Effector memory CD4-positive, alpha-beta T cell (primary cell): ENCODE measurements around the gene LILRA5.
"Not testable (repeated sequence)": the region's sequence is repeated elsewhere in the genome, so short reads cannot be mapped to it uniquely, and the experiment has no call there.

Experiments
- DNase-seq, 3 donors: peaks; one replicate each; pipeline ENCODE4 v3.0.0-alpha.2; 2020
- H3K27ac ChIP-seq: 2 replicates; pipeline ENCODE4 v1.7.0; 2013; ENCODE audit warnings: mild to moderate bottlenecking, low read length, moderate library complexity; ENCODE audit not compliant: insufficient read depth, poor library complexity, severe bottlenecking
- H3K27me3 ChIP-seq: replicated peaks from 2 replicates; pipeline ENCODE4 v1.7.0; 2013; ENCODE audit warnings: mild to moderate bottlenecking, low read length; ENCODE audit not compliant: insufficient read depth, control insufficient read depth, poor library complexity, severe bottlenecking
- H3K36me3 ChIP-seq: 2 replicates; pipeline ENCODE4 v1.7.0; 2013; ENCODE audit warnings: mild to moderate bottlenecking, low read length, moderate library complexity; ENCODE audit not compliant: control insufficient read depth, insufficient read depth
- H3K4me1 ChIP-seq: 2 replicates; pipeline ENCODE4 v1.7.0; 2013; ENCODE audit warnings: low read length, mild to moderate bottlenecking; ENCODE audit not compliant: control insufficient read depth, insufficient read depth, poor library complexity, severe bottlenecking
- H3K4me3 ChIP-seq: 2 replicates; pipeline ENCODE4 v1.7.0; 2013; ENCODE audit warnings: low read length, low read depth, mild to moderate bottlenecking; ENCODE audit not compliant: insufficient read depth, poor library complexity, severe bottlenecking
- H3K9me3 ChIP-seq: 2 replicates; pipeline ENCODE4 v1.7.0; 2013; ENCODE audit warnings: mild to moderate bottlenecking, low read length, moderate library complexity; ENCODE audit not compliant: control insufficient read depth

LILRA5 gene

DNA sequence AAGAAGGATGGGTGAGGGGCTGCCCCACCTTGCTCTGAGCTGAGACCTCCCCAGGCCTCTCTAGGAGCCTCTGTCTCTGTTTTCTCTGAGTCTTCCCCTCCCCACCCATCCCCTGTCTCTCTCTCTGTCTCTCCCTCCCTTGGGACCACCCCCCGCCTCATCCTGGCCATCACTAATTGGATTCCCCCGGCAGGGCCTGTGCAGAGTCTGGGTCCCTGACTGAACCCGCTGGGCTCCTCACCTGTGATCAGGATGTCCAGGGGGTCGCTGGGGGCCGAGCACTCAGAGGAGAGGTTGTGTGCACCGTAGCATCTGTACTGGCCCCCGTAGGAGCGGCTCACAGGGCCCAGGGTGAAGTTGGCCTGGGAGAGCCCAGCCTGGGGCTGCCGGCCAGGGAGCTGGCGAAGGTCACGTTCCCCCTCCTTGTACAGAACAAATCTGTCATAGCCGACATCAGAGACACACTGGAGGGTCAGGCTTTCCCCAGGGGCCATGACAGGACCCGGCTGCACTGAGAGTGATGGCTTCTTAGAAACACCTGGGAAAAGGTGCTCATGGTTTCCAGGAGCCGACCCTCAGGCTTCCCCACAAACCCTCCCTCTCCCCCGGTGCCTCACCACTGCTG is 34.3 kb downstream of the LILRA5 start:
- H3K4me3 ChIP-seq, H3K4me1 ChIP-seq, DNase-seq, H3K27ac ChIP-seq, H3K36me3 ChIP-seq, H3K27me3 ChIP-seq, H3K9me3 ChIP-seq: not testable (repeated sequence)

- H3K4me1 ChIP-seq, H3K27ac ChIP-seq, H3K27me3 ChIP-seq, H3K9me3 ChIP-seq, H3K4me3 ChIP-seq, DNase-seq, H3K36me3 ChIP-seq: not testable (repeated sequence)
These were observed 34.9 kb downstream of the LILRA5 start for GRCh38 chr19:54278056-54278455.

- H3K4me1 ChIP-seq, DNase-seq, H3K27ac ChIP-seq, H3K9me3 ChIP-seq, H3K27me3 ChIP-seq, H3K36me3 ChIP-seq, H3K4me3 ChIP-seq: not testable (repeated sequence)
These were observed 35.8 kb downstream of the LILRA5 start for GRCh38 chr19:54277111-54277615.

- Histone ChIP-seq H3K27me3 (no peaks in the 10 kb centered on the region), H3K36me3 (no peaks in the 10 kb centered on the region), H3K27ac (no peak overlapping the region), H3K4me1 (no peaks in the 10 kb centered on the region), H3K4me3 (no peak overlapping the region), H3K9me3 (no peaks in the 10 kb centered on the region)
- no peak for DNase-seq
These were observed 37.0 kb downstream of the LILRA5 start for GRCh38 chr19:54275951-54276350.

DNA sequence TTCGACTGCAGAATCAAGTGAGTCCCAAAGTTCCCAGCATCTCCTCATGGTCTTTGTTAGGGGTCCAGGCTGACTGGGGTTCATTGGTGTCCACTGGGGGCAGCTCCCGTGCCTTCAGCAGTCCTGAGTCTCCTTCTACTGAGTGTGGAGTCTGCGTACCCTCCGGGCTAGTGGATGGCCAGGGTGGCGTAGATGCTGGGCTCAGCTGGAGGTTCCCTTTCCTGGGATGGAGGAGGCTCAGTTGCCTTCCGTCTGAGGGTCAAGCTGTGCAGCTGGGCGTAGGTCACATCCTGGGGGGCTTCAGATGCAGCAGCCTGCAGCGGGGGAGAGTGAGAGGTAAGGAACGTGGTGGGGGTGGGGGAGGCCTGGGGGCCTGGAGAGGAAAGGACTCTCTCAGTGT is 38.5 kb downstream of the LILRA5 start:
- not testable (repeated sequence) for H3K27ac ChIP-seq, H3K4me3 ChIP-seq, H3K36me3 ChIP-seq, H3K27me3 ChIP-seq, DNase-seq, H3K4me1 ChIP-seq, H3K9me3 ChIP-seq

DNA sequence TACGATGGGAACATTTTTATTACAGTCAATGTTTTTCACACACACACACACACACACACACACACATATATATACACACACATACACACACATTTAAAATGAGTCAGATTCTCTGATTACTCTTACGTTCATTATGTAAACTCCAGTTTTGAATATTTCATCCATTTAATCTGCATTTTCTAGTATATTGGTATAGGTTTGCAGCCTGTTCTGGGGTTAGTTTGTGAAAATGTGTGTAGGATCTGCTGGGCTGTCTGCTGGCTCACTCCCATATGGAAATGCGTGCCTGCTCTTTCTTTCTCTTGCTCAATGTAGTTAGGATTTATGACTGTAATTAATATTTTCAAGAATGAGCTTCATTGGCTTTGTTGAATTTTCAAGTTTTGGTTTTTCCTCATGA is 39.1 kb downstream of the LILRA5 start:
- no peaks in the 10 kb centered on the region for H3K4me1 ChIP-seq
- H3K27ac ChIP-seq = no peak overlapping the region
- no peak overlapping the region for H3K4me3 ChIP-seq
- H3K36me3 ChIP-seq = no peaks in the 10 kb centered on the region
- no peaks in the 10 kb centered on the region for H3K27me3 ChIP-seq
- H3K9me3 ChIP-seq = no peaks in the 10 kb centered on the region
- DNase-seq = no peak

DNA sequence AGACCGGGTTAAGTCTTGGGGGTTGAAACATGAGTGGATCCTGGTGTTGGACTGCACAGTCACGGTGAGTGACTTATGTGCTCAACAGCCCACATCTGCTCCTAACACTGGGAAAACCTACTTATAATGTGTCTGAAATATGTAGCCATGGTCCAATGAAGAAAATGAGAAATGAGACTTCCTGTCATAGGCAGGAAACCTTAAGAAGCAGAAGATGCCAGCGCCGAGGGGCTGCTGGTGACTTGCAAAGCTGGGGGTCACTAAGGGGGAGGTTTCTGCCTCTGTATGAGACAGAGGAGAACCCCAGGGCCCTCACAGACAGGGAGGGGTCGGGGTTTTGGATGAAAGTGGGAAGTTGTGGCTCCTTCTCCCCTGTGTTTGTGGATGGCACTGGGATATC is 40.8 kb downstream of the LILRA5 start:
- not testable (repeated sequence) for H3K4me1 ChIP-seq, H3K27me3 ChIP-seq, DNase-seq, H3K4me3 ChIP-seq, H3K9me3 ChIP-seq, H3K36me3 ChIP-seq, H3K27ac ChIP-seq

- not testable (repeated sequence) for H3K27me3 ChIP-seq, H3K9me3 ChIP-seq, H3K36me3 ChIP-seq, H3K27ac ChIP-seq, H3K4me1 ChIP-seq, DNase-seq, H3K4me3 ChIP-seq
These were observed 41.4 kb downstream of the LILRA5 start for GRCh38 chr19:54271587-54271986.

DNA sequence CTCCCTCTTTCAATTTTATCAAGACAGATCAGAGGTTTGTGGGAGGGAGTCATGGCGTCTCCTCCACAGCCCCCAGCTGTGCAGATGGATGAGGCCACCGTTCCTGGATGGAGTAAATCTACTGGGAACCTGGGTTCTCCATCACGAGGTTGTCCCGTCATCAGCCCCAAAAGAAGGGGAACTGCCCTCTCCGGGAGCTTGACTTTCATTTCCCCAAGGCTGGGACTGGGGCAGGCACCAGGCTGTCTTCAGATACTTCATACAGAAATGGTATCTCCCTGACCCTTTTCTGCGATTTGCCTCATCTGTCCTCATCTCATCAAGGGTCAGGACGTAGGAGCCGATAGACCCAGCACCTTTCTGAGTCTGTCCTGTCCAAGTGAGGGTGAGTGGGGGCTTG is 41.9 kb downstream of the LILRA5 start:
- no peaks in the 10 kb centered on the region for H3K4me1 ChIP-seq
- DNase-seq = no peak

GRCh38 chr19:54268936-54269335 is 44.0 kb downstream of the LILRA5 start:
- no peak for DNase-seq
- Histone ChIP-seq H3K4me3 (no peak overlapping the region), H3K27me3 (no peaks in the 10 kb centered on the region), H3K36me3 (no peaks in the 10 kb centered on the region), H3K4me1 (no peaks in the 10 kb centered on the region), H3K9me3 (no peaks in the 10 kb centered on the region), H3K27ac (no peak overlapping the region)

More for the DNA sequence above, 41.9 kb downstream of the LILRA5 start:
- Histone ChIP-seq H3K27ac (no peak overlapping the region), H3K36me3 (no peaks in the 10 kb centered on the region), H3K27me3 (no peaks in the 10 kb centered on the region), H3K9me3 (no peaks in the 10 kb centered on the region), H3K4me3 (no peak overlapping the region)
